ENCODE results near the gene GRB10. TPM values are rescaled to one million over a fixed set of nuclear protein-coding genes. Genes with fewer than 3 reads are reported as not detected.

Gene GRB10
- total RNA-seq, 3 donors from 2014 or later: 56.8 to 71.1 (median 61.2) TPM

DNA sequence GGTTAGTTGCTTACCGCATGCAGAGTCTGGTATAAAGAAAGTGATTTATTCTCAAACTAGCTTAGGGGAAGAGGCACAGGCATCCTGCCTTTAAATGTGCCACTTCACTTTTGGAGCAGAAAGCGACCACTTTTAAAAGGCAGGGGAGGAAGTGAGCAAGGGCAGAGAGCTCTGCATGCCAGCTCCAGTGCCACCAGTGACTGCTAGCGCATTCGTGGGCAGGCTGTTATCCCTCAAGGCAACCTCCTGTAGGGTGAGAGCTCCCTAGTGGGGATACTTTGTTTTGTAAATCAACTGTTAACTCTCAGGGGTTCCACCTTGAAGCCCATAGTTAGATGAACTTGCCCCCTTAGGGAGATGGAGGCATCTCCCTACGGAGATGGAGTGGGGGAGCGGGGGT is 29.4 kb upstream of the GRB10 start:
- Histone ChIP-seq H3K36me3 (no peaks in the 10 kb centered on the region), H3K4me3 (no peak overlapping the region), H3K27ac (no peak overlapping the region), H3K4me1 (no peaks in the 10 kb centered on the region), H3K27me3 (no peaks in the 10 kb centered on the region), H3K9me3 (no peaks in the 10 kb centered on the region)
- no peak for DNase-seq (ENCODE audit: low spot score in 2 of 2)
- intact Hi-C loops (cut with DNase I; ENCODE audit: low total_unique reads): loop anchor here (10.0 kb wide), 1 partner anchor 1563 kb away; no protein-coding TSS in a partner anchor
- no peak for TF ChIP-seq POLR2AphosphoS5 (IDR thresholded peaks at IDR 0.05)
- no peak for TF ChIP-seq POLR2A (IDR thresholded peaks at IDR 0.05)
- TF ChIP-seq, protein P1, sequence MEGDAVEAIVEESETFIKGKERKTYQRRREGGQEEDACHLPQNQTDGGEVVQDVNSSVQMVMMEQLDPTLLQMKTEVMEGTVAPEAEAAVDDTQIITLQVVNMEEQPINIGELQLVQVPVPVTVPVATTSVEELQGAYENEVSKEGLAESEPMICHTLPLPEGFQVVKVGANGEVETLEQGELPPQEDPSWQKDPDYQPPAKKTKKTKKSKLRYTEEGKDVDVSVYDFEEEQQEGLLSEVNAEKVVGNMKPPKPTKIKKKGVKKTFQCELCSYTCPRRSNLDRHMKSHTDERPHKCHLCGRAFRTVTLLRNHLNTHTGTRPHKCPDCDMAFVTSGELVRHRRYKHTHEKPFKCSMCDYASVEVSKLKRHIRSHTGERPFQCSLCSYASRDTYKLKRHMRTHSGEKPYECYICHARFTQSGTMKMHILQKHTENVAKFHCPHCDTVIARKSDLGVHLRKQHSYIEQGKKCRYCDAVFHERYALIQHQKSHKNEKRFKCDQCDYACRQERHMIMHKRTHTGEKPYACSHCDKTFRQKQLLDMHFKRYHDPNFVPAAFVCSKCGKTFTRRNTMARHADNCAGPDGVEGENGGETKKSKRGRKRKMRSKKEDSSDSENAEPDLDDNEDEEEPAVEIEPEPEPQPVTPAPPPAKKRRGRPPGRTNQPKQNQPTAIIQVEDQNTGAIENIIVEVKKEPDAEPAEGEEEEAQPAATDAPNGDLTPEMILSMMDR (IDR thresholded peaks at IDR 0.05): no peak

DNA sequence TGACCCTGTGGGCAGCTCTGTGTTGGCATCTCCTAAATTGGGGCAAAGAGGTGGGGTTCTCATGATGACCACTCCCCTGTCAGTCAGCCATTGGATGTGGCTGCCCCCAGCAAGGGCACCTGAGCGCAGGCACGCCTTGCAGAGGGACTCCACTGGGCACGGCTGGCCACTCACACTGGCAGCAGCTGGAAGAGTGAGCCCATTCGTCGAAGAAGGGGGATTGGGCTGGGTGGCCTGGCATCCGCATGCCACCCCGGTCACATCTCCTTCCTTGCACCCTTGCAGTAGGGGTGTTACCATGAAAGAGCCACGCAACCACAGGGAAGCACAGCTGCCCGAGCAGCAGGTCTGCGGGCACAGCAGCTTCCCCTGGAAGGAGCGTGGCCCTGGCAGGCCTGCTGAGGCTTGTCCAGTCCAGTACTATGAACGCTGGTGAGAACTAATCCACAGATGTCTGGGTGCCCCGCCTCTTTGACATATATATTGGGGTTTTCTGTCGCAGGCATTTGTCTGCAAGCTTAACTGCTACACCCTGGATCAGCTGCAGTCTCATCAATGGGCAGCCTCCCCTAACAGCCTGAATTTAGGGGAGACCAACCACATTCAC is 25.7 kb upstream of the GRB10 start:
- no peak overlapping the region for H3K4me3 ChIP-seq
- intact Hi-C loops (cut with DNase I; ENCODE audit: low total_unique reads): no loop called here
- TF ChIP-seq, protein P1 (IDR thresholded peaks at IDR 0.05): no peak

DNA sequence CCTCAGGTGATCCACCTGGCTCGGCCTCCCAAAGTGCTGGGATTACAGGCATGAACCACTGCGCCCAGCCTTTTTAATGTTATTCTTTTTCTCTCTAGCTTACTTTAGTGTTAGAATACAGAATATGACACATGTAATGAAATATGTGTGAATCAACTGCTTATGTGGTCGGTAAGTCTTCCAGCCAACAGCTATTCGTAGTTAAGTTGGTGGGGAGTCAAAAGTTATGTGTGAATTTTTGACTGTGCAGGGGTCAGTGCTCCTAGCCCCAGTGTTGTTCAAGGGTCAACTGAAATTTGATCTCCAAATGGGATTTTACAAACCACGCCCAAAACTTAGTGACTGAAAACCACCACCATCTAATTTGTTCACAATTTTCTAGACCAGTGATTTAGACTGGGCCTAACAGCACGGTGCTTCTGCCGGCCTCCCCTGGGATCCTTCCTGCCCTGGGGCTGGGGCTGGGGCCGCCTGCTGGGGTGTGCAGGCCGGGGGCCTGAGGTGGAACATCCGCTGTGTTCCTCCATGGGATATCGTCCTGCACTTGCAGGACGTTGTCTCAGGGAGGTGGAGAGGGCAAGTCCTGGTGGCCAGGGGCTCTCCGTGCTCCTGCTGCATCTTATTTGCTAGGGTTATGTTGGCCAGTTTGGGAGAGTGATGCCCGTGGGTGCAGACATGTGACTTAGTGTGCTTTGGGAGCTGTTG is 24.5 kb upstream of the GRB10 start:
- Histone ChIP-seq H3K4me1 (no peaks in the 10 kb centered on the region), H3K9me3 (no peaks in the 10 kb centered on the region), H3K27ac (no peak overlapping the region), H3K4me3 (no peak overlapping the region), H3K36me3 (no peaks in the 10 kb centered on the region), H3K27me3 (no peaks in the 10 kb centered on the region)
- TF ChIP-seq POLR2AphosphoS5 (IDR thresholded peaks at IDR 0.05) (no peak), POLR2A (IDR thresholded peaks at IDR 0.05) (no peak)
- TF ChIP-seq, protein P1 (IDR thresholded peaks at IDR 0.05): no peak
- DNase-seq (ENCODE audit: low spot score in 2 of 2): no peak
- intact Hi-C loops (cut with DNase I; ENCODE audit: low total_unique reads): no loop called here

More for the DNA sequence above, 25.7 kb upstream of the GRB10 start:
- H3K9me3 ChIP-seq: no peaks in the 10 kb centered on the region
- DNase-seq (ENCODE audit: low spot score in 2 of 2): no peak
- no peaks in the 10 kb centered on the region for H3K36me3 ChIP-seq
- no peaks in the 10 kb centered on the region for H3K27me3 ChIP-seq
- no peak overlapping the region for H3K27ac ChIP-seq
- no peaks in the 10 kb centered on the region for H3K4me1 ChIP-seq

DNA sequence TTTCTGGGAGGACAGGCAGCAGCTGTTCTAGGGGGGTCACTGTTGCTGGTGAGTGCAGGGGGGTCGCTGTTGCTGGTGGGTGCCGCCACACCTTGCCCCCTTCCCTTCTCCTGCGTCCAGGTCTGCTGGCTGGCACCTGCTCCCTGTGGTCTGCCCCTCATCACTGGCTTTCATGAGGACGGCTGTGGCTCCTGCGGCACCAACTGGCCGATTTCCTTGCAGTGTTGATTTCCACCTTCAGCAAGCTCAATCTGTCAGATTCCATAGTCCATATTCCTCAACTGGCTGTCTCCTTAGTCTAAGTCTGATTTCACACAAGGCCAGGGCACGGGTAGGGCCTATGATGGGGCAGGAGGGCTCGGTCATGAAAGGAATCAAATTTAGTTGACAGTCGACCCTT is 23.4 kb upstream of the GRB10 start:
- no peak for DNase-seq (ENCODE audit: low spot score in 2 of 2)
- H3K4me1 ChIP-seq: no peaks in the 10 kb centered on the region
- H3K4me3 ChIP-seq: no peak overlapping the region
- H3K27ac ChIP-seq: no peak overlapping the region
- H3K9me3 ChIP-seq: no peaks in the 10 kb centered on the region
- H3K27me3 ChIP-seq: no peaks in the 10 kb centered on the region
- no peaks in the 10 kb centered on the region for H3K36me3 ChIP-seq
- TF ChIP-seq POLR2A (IDR thresholded peaks at IDR 0.05) (no peak), POLR2AphosphoS5 (IDR thresholded peaks at IDR 0.05) (no peak)
- TF ChIP-seq, protein P1 (IDR thresholded peaks at IDR 0.05): no peak
- intact Hi-C loops (cut with DNase I; ENCODE audit: low total_unique reads): no loop called here

DNA sequence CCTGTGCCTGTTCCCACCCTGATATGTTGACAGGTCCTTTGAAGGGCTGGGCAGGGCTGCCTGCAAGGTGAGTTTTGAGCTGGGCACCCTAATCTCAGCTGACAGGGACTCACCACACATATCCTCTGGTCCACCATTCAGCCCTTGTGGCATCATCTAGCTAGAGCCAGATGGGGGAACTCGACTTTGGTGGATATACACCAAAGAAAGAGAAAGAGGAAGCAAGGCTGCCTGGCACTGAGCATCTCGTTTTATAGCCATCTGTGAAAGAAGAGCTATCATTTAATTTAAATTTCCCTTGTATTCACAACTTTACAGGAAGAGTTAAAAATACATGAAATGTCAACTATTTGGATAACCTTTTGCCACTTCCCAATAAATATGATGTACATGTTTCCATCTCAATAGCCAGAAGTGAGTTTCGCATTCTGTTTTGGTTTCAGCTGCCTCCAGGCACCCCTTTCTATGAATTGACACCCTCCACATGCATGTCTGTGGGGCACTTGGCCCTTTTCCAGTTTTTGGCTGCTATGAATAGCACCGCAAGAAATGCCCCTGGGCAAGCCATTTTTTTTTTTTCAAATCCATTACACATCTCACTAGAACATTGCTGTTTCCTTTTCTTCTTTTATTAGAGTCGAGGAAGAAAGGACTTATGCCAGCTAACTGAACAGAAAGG is 22.9 kb upstream of the GRB10 start:
- Histone ChIP-seq H3K4me3 (no peak overlapping the region), H3K36me3 (no peaks in the 10 kb centered on the region), H3K27me3 (no peaks in the 10 kb centered on the region), H3K4me1 (no peaks in the 10 kb centered on the region), H3K9me3 (no peaks in the 10 kb centered on the region), H3K27ac (no peak overlapping the region)
- no peak for TF ChIP-seq POLR2AphosphoS5 (IDR thresholded peaks at IDR 0.05)
- TF ChIP-seq, protein P1 (IDR thresholded peaks at IDR 0.05): no peak
- no peak for TF ChIP-seq POLR2A (IDR thresholded peaks at IDR 0.05)
- DNase-seq (ENCODE audit: low spot score in 2 of 2): no peak
- intact Hi-C loops (cut with DNase I; ENCODE audit: low total_unique reads): no loop called here

Measured in breast epithelium (tissue), 4 donors.